GM12891 (cell line): ENCODE measurements around the gene C1orf159.

ENCODE experiments used
- DNase-seq: peaks from one replicate; pipeline ENCODE4 v3.0.0; 2011; ENCODE audit warnings: low spot score; ENCODE audit not compliant: insufficient read length
- FAIRE-seq: peaks from 2 replicates; lab custom pipeline; 2011; peaks lifted over from hg19 to GRCh38; lab: Jason Lieb, UNC
- PAX5 ChIP-seq: IDR thresholded peaks from 2 replicates; pipeline ENCODE4 v1.6.1; 2011; ENCODE audit warnings: low read length, moderate library complexity, mild to moderate bottlenecking; ENCODE audit not compliant: insufficient read depth, severe bottlenecking
- POLR2A ChIP-seq: IDR thresholded peaks from 2 replicates; pipeline ENCODE4 v1.6.1; 2011; ENCODE audit warnings: low read depth, low read length, control low read depth
- POLR2AphosphoS5 ChIP-seq: IDR thresholded peaks from 2 replicates; pipeline ENCODE4 v1.6.1; 2011; ENCODE audit warnings: low read depth, low read length, control low read depth
- POU2F2 ChIP-seq: IDR thresholded peaks from 2 replicates; pipeline ENCODE4 v1.6.1; 2011; ENCODE audit warnings: low read depth, mild to moderate bottlenecking, control low read depth, low read length, moderate library complexity
- SPI1 ChIP-seq: IDR thresholded peaks from 2 replicates; pipeline ENCODE4 v1.6.1; 2011; ENCODE audit warnings: low read depth, low read length, control low read depth
- TAF1 ChIP-seq: IDR thresholded peaks from 2 replicates; pipeline ENCODE4 v1.6.1; 2011; ENCODE audit warnings: low read depth, low read length, control low read depth

The C1orf159 gene

DNA sequence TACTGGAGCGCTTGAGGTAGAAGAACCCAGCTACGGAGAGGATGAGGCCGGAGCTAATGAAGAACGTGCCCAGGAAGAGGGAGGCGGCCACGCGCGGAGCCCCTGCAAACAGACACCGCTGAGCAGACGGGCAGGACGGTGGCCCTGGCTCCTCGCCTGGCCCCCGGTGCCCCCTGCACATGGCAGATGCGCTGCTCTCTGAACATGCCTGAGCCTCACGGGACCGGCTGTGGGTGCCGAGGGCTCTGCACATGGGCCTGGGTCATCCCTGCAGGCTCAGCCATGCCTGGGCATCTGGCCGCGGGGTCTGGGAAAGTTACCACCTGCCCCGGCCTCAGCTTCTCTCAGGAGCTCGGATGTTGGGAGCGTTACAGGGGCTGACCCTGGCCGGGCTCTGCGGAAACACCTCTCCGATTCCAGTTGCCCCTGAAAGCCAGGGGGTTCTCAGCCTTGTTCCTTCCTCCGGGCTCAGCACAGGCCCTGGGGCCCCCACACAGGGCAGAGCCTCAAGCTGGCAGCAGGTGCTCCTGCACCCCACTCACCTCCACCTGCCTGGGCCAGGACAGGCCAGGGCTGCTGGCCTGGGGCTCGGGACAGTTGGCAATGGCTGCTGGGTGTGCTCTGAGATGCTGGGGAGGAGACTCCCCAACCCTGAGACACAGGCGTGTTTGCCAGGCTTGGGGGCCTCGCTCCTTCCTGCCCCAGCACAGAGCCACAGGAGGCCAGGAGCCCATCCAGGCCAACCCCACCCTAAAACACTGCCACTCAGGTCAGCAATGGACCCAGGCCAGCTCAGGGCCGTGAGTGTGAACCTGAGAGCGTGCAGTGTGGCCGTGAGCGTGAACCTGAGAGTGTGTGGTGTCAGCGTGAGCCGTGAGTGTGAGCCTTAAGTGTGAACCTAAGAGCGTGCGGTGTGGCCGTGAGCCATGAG lies 29.7 kb downstream of the C1orf159 start:
- FAIRE-seq = no peak
- TF ChIP-seq SPI1 = no peak
- TF ChIP-seq POU2F2 = no peak
- TF ChIP-seq PAX5 = no peak
- no peak for TF ChIP-seq POLR2AphosphoS5
- no peak for TF ChIP-seq POLR2A
- TF ChIP-seq TAF1 = no peak
- DNase-seq = peak; percentile 29

DNA sequence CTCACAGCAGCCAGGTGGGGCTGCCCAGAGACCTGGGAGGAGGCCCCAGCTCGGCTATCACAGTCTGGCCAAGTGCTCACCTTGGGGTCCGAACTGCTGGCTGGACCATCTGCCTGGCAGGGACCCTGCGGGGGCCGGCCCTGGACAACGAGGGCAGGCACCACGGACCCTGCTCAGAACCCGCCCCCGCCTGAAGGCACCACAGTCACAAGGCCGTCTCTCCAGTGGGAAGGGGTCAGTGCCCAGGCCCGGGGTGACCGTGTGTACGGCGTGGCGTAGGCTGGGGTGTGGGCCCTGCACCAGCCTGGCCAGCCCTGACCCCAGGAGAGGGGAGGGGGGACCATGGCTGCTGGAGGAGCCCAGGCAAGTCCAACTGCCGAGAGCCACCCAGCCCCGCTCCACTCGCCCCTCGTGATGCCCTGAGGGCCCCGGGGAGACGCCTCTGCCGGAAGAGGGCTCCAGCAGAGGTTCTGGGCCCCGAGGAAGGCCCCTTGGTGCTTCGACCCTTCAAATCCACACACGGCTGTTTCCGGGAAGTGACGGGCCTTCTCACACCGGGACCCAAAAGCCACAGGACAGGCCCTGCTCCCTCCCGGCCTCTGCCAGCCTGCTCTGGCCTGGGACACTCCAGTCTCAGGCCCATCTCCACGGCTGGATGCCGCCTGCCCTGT lies 30.6 kb downstream of the C1orf159 start:
- DNase-seq (no peak), FAIRE-seq (no peak)
- no peak for TF ChIP-seq SPI1
- TF ChIP-seq POLR2A = no peak

DNA sequence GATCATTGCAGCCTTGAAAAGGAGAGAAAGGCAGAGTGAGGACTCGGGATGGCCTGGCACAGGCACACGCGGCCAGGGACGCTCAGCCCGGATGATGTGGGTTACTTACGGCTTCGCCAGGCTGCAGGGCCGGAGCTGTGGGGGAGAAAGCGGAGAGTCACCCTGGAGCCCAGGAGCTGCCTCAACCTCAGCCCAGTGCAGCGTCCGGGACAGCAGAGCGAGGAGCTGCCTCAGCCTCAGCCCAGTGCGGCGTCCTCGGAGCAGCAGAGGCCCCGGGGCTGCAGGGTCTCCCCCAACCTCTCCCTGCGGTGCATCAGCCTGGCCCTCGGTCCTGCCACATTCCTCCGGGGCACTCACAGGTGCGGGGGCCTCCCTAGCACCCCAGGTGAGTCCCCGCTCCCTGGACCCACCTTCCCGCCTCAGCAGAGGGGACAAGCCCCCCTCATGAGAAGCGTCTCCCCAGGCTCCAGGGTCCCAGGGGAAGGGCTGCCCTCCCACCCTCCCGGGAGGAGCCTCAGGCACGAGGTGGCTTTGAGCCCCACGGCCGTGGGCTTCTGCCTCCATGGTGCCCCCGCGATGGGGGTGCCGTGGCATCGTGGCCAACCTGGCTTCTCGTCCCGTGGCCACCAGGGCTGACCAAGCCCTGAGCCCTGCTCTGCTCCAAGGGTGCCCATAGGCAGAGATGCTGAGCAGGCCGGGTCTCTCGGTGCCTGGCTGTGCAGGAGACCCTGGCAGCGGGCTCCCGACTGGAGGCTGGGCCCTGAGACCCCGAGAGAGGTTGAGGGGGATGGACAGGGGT lies 31.3 kb downstream of the C1orf159 start:
- no peak for TF ChIP-seq POLR2AphosphoS5
- no peak for TF ChIP-seq SPI1
- TF ChIP-seq TAF1 = no peak
- no peak for TF ChIP-seq PAX5
- no peak for TF ChIP-seq POU2F2
- no peak for TF ChIP-seq POLR2A
- DNase-seq (peak; percentile 18), FAIRE-seq (no peak)

DNA sequence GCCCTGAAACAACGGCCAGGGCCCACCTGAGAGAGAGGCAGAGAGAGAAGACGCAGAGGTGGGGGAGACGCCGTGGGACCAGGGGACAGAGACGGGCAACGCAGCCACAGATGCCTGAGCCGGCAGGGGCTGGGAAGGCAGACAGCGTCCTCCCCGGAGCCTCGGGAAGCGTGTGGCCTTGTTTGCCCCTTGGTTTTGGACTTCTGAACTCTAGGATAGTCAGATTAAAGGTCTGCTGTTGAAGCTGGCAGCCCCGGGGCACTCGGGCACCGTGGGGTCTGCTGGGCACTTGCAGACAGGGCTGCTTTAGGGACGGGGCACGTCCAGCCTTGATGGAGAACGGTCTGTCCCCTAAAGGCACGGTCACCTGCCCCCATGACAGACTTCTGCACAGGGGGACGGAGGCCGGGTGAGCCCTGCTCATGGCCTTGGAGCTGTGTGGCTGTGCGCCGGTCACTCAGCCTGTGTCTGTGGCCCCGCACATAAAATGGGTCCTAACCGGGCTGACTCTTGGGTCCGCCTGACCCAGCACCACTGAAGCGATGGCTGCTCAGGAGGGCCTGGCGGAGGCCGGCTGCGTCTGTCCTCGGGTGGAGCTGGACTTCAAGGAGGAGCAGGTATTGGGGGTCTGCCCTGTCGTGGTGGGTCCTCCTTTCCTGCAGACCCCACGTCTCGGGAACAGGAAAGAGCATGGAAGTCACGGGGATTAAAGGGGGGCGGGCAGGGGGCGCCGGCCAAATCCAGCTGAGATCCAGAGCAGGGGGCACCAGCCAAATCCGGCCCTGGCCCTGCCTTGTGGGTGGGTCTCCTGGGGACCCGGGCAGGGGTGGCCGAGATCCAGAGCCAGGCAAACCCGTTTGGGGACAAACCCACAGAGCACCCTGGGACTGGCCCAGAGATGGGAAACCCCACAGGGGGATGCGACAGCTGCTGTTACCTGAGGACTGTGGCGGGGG lies 32.2 kb downstream of the C1orf159 start:
- DNase-seq (no peak), FAIRE-seq (no peak)
- TF ChIP-seq TAF1 (no peak), SPI1 (no peak), POU2F2 (no peak), PAX5 (no peak), POLR2A (no peak), POLR2AphosphoS5 (no peak)

DNA sequence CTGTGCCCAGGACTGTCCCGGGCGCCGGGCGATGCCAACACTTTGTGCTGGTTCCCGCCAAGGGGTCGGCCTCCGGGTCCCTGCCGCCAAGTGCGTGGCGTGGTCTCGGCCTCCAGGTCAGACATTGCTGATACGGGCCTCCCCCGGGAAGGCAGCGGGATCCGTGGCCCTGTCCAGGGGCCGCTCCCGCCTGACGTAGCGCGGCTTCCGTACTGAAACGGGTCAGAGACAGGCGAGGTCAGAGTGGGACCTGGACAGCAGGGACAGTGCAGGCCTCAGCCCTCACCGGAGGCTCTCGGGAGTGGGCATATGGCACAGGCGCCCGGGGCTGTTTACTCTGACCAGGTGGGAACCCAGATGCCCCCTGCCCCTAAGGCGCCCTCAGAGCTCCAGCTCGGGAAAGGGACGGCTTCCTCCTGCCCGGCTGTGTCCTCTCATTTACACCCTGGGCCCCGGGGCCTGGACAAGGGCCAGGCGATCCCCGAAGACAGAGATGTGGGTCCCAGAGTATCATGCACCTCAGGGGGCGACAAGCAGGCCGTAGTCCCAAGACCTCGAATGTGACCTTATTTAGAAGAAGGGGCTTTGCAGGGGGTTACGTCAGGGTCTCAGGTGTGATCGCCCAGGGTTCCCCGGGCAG lies 33.0 kb downstream of the C1orf159 start:
- FAIRE-seq (no peak), DNase-seq (no peak)
- TF ChIP-seq POLR2A = no peak
- no peak for TF ChIP-seq POLR2AphosphoS5
- TF ChIP-seq PAX5 = no peak
- no peak for TF ChIP-seq POU2F2
- TF ChIP-seq TAF1 = no peak
- TF ChIP-seq SPI1 = no peak

DNA sequence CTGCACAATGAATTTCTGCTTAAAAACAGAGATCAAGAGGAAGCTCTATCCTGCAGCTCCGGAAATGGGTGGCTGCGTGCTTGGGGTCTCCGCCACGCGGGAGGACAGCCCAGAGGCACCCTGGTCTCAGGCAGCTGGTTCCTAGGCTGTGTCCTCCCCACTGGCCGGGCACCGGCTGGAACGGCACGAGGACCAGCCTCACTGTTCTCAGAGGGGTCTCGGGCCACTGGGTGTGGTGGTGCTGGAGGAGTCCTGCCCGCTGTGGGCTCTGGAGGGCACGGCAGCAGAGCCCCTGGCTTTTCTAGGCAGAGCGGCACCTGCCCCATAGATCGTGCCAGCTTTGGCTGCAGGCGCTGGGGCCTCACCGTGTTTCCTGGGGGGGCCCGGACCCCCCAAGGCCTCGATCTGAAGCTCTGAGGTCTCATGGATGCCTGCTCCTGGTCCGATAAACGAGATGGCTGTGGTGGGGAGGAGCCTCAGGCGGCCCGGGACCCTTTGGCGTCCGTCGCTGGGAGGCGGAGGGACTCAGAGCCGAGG lies 33.6 kb downstream of the C1orf159 start:
- no peak for DNase-seq
- TF ChIP-seq POU2F2 (no peak), SPI1 (no peak), TAF1 (no peak), PAX5 (no peak), POLR2AphosphoS5 (no peak), POLR2A (no peak)
- FAIRE-seq = no peak

DNA sequence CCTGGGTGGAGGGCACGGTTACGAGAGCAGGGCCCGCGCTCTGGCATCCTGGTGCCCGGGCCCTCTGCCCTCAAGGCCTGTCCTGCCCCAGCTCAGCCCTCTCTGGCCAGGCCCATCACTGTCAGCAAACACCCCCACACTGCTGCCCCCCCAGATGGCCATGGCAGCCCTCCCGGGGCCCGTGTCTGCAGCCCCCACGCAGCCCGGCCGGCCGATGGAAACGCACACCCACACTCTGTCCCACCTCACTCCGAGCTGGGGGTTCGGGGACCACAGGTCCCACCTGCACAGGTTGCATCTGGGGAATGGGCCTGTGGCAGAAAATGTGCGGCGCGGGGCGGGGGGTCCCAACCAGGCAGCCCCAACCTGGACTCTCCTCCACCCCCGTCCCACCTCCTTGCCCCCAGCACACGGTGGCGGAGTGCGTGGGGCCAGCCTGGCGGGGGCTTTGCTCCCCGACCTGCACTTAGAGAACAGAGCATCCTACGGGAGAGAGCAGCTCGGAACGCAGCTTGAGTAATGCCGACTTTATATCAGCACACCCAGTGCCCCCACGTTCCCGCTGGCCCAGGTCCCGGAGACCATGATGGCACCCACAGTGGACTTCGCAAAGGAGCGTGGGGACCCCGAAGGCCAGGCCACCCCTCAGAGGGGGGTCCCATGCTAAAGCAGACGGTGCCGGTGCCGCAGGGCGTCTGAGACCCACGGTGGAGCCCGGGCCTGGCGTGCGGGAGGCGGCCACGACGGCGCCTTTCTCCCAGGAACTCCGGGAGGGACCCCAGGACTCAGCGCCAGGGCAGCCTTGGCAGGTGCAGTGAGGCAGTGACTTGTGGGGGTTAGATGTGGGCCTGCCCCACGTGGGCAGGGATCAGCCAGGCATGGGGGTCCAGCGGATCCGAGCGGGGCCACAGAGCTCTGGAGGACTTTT lies 34.3 kb downstream of the C1orf159 start:
- FAIRE-seq (no peak), DNase-seq (peak; percentile 18)

More for the DNA sequence above, 34.3 kb downstream of the C1orf159 start:
- no peak for TF ChIP-seq POLR2A
- no peak for TF ChIP-seq PAX5
- no peak for TF ChIP-seq TAF1
- no peak for TF ChIP-seq SPI1
- no peak for TF ChIP-seq POU2F2
- TF ChIP-seq POLR2AphosphoS5 = no peak
